ENCODE data around the gene CDC14C. TPM values are rescaled to one million over a fixed set of nuclear protein-coding genes. Genes with fewer than 3 reads are reported as not detected.

CDC14C gene
- total and polyA plus RNA-seq, 2 of the 4 experiments (the other 2 are of a cell fraction): under 0.01 TPM; not detected in 1

DNA sequence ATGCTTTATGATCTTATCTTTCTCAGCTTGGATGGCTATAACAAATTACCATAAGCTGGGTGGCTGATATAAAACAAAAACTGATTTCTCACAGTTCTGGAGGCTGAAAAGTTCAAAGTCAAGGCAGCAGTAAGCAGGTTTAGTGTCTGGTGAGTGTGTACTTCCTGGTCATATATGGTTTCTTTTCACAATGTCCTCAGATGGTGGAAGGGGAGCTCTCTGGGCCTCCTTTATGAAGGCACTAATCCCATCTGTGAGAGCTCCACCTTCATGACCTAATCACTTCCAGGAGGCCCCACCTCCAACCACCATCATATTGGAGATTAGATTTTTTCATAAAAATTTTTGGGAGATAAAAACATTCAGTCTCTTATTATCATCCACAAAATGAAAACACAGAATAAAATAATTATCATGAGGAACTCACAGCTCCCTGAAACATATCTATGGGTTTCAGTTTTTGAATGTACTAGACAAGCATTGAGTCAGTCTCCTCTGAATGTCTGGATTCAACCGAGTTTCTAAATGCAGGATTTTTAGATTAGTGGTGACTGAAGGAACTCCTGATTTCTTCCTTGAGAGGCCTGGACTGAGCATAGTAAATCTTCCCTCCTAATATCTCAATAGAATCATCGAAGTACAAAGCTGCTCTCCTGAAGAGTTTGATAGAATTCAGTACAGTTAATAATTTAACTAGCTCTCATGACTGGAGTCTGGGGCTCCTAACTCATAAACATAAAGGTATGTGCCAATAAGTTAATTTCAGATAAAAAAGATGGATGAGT, 8.0 kb downstream of the CDC14C start:
- H2AK9ac ChIP-seq (replicated peaks; ENCODE audit: low read depth, low read length, poor library complexity): no peak overlapping the region
- intact Hi-C loops (cut with micrococcal nuclease) (no loop called here), in situ Hi-C loops (cut with MboI; ENCODE audit: low sequenced_read_pairs) (no loop called here), dilution Hi-C loops (cut with HindIII; ENCODE audit: low sequenced_read_pairs, unreplicated experiment) (no loop called here)
- no peak overlapping the region for H3K23ac ChIP-seq (ENCODE audit: low read depth, low read length)
- TF ChIP-seq RCOR1 (IDR thresholded peaks at IDR 0.05; ENCODE audit: insufficient replicate concordance, low read length) (no peak), BHLHE40 (IDR thresholded peaks at IDR 0.05; ENCODE audit: low read depth, low read length) (no peak), POLR2A (IDR thresholded peaks at IDR 0.05; ENCODE audit: low read depth, low read length) (no peak), FOS (IDR thresholded peaks at IDR 0.05; ENCODE audit: low read depth, low read length) (no peak), RFX5 (IDR thresholded peaks at IDR 0.05; ENCODE audit: low read depth, low read length) (no peak), NFE2L2 (IDR thresholded peaks at IDR 0.05; ENCODE audit: low read depth, low read length) (no peak), MAFK (IDR thresholded peaks at IDR 0.05; ENCODE audit: low read depth, low read length) (no peak), CEBPB (IDR thresholded peaks at IDR 0.05; ENCODE audit: low read depth, low read length) (no peak)
- TF ChIP-seq, protein P1, sequence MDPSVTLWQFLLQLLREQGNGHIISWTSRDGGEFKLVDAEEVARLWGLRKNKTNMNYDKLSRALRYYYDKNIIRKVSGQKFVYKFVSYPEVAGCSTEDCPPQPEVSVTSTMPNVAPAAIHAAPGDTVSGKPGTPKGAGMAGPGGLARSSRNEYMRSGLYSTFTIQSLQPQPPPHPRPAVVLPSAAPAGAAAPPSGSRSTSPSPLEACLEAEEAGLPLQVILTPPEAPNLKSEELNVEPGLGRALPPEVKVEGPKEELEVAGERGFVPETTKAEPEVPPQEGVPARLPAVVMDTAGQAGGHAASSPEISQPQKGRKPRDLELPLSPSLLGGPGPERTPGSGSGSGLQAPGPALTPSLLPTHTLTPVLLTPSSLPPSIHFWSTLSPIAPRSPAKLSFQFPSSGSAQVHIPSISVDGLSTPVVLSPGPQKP (IDR thresholded peaks at IDR 0.05; ENCODE audit: borderline replicate concordance, low read depth, low read length): no peak
- H3K18ac ChIP-seq (ENCODE audit: low read depth, low read length): no peak overlapping the region
- CTCF ChIA-PET: no interaction called here
- no peaks in the 10 kb centered on the region for H3K36me3 ChIP-seq (ENCODE audit: control insufficient read depth, insufficient read depth, low read length)
- no CpG with 5 or more reads among the region's 2 CpGs for WGBS, 2 experiments (ENCODE audit: extremely low coverage in 2 of 2, insufficient read length in 1 of 2)
- no peak overlapping the region for H3K56ac ChIP-seq (ENCODE audit: extremely low read depth, insufficient read depth, low read length)
- no peaks in the 10 kb centered on the region for H3K4me1 ChIP-seq (ENCODE audit: control insufficient read depth, insufficient read depth, low read length)
- H4K91ac ChIP-seq (ENCODE audit: insufficient read depth, low read depth, low read length): no peak overlapping the region
- no peak overlapping the region for H2AFZ ChIP-seq (replicated peaks; ENCODE audit: low read length, poor library complexity)
- BruUV-seq (replicated peaks): no TSS peak
- H3K4me3 ChIP-seq (ENCODE audit: insufficient read depth, low read depth, low read length): no peak overlapping the region
- H3K9me1 ChIP-seq (ENCODE audit: insufficient read depth, low read length): no peaks in the 10 kb centered on the region
- no peak for DNase-seq
- no peaks in the 10 kb centered on the region for H3K79me1 ChIP-seq (ENCODE audit: low read depth in 1 of 2, low read length in 2 of 2)
- no peak overlapping the region for H4K8ac ChIP-seq (ENCODE audit: low read depth in 2 of 2, low read length in 2 of 2)
- no peak overlapping the region for H2BK15ac ChIP-seq (ENCODE audit: low read depth, low read length)
- H3K14ac ChIP-seq (replicated peaks; ENCODE audit: low read depth, low read length): no peak overlapping the region
- no peaks in the 10 kb centered on the region for H3K9me3 ChIP-seq (ENCODE audit: control insufficient read depth, insufficient read depth, low read length)
- no peak overlapping the region for H3K27ac ChIP-seq (ENCODE audit: insufficient read depth, low read length)
- H4K20me1 ChIP-seq (ENCODE audit: insufficient read depth, low read length): no peaks in the 10 kb centered on the region
- no peak for ATAC-seq (ENCODE audit: low read depth)
- POLR2A ChIA-PET (ENCODE audit: unreplicated experiment): no interaction called here
- no peak overlapping the region for H2BK20ac ChIP-seq (ENCODE audit: low read depth, low read length)
- no peak overlapping the region for H2AK5ac ChIP-seq (ENCODE audit: low read depth, low read length)
- no peak overlapping the region for H3K4ac ChIP-seq (ENCODE audit: low read depth, low read length)
- no peak overlapping the region for H2BK120ac ChIP-seq (ENCODE audit: low read depth, low read length)
- H2BK5ac ChIP-seq (ENCODE audit: low read depth, low read length, poor library complexity, severe bottlenecking): no peak overlapping the region
- H3K27me3 ChIP-seq (ENCODE audit: control insufficient read depth, insufficient read depth, low read length): no peaks in the 10 kb centered on the region
- H3K9ac ChIP-seq (ENCODE audit: low read depth, low read length): no peak overlapping the region
- no peak overlapping the region for H4K5ac ChIP-seq (ENCODE audit: low read depth, low read length)
- H3K4me2 ChIP-seq (ENCODE audit: low read depth, low read length): no peak overlapping the region

Data from IMR-90 (cell line).